ENCODE results near the gene PPIG.

GRCh38 chr2:169562519-169562918, 21.6 kb upstream of the PPIG start:
- no peak for TF ChIP-seq SUZ12 (IDR thresholded peaks at IDR 0.05; ENCODE audit: extremely low read depth, insufficient read depth, insufficient read length)
- TF ChIP-seq ZNF274 (IDR thresholded peaks at IDR 0.05; ENCODE audit: low read depth, low read length): no peak
- no peak for TF ChIP-seq YY1 (IDR thresholded peaks at IDR 0.05; ENCODE audit: insufficient read depth, insufficient read length)

Data from NT2/D1 (cell line).